ENCODE measurements around the gene TGM3. TPM values are rescaled to one million over a fixed set of nuclear protein-coding genes. Genes with fewer than 3 reads are reported as not detected.

TGM3 gene
- total and polyA plus RNA-seq, 4 donors: 0.41 to 1.5 (median 0.52) TPM

DNA sequence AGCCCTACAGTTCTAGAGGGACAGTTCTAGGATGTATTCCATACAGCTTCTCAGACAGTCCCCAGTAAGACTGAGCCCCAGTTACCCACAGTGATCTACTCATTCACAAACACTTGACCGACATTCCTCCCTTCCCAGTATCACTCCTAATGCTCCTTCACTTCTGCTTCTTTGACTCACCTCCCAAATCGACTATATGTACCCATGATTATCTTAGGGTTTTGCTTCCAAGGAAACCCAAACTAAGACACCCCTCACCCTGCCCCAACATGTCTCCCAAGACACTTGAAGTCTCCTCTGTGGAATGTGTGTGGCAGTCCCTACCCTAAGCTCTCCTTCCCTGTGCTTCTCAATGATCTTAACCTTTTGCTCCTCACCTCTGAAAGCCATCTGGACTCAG lies 61.3 kb downstream of the TGM3 start:
- H3K9me3 ChIP-seq (ENCODE audit: control insufficient read depth in 4 of 4, insufficient read depth in 3 of 4, low read length in 3 of 4): peaks cover 0 to 3% (median under 1%) of the 10 kb centered on the region in 4 donors
- no peak overlapping the region for H3K4me3 ChIP-seq
- no peak overlapping the region for H3K27ac ChIP-seq (ENCODE audit: low read depth in 1 of 2, low read length in 1 of 2)
- H3K9ac ChIP-seq (ENCODE audit: insufficient read depth in 1 of 2, low read length in 2 of 2): no peak overlapping the region
- ATAC-seq (ENCODE audit: insufficient read depth, low FRiP score): no peak
- no peaks in the 10 kb centered on the region for H3K4me1 ChIP-seq (ENCODE audit: control insufficient read depth in 5 of 5, insufficient read depth in 5 of 5, low read length in 5 of 5)
- DNase-seq: no peak
- peaks cover 0 to 5% (median 0%) of the 10 kb centered on the region in 3 donors for H3K27me3 ChIP-seq (ENCODE audit: control insufficient read depth in 3 of 3, insufficient read depth in 3 of 3, low read length in 2 of 3)
- H3K36me3 ChIP-seq (ENCODE audit: control insufficient read depth in 4 of 4, insufficient read depth in 4 of 4, low read length in 4 of 4): no peaks in the 10 kb centered on the region
- WGBS, 2 donors: 50 to 87% methylated on average over 2 of the region's 2 CpGs
- TF ChIP-seq, protein P1, sequence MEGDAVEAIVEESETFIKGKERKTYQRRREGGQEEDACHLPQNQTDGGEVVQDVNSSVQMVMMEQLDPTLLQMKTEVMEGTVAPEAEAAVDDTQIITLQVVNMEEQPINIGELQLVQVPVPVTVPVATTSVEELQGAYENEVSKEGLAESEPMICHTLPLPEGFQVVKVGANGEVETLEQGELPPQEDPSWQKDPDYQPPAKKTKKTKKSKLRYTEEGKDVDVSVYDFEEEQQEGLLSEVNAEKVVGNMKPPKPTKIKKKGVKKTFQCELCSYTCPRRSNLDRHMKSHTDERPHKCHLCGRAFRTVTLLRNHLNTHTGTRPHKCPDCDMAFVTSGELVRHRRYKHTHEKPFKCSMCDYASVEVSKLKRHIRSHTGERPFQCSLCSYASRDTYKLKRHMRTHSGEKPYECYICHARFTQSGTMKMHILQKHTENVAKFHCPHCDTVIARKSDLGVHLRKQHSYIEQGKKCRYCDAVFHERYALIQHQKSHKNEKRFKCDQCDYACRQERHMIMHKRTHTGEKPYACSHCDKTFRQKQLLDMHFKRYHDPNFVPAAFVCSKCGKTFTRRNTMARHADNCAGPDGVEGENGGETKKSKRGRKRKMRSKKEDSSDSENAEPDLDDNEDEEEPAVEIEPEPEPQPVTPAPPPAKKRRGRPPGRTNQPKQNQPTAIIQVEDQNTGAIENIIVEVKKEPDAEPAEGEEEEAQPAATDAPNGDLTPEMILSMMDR (IDR thresholded peaks at IDR 0.05; ENCODE audit: control extremely low read depth, extremely low read depth): no peak

DNA sequence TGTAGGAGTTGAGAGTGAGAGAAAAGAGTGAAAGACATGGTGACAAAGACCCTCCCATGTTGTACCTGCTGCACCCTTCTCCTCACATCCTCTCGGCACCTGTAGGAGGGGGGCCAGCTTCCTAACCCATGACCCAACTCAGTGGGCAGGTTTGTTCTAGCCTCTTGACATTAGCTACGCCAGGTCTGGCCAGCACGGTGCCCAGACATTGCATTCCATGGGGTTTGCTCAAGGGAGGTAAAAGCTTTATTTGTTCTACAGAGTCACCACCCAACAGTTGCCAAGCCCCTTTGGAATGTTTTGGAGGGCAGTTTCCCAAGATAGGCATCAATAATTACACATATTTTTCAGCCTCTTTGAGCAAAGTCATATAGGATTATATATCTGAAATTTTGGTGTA lies 62.2 kb downstream of the TGM3 start:
- Histone ChIP-seq H3K27me3 (ENCODE audit: control insufficient read depth in 3 of 3, insufficient read depth in 3 of 3, low read length in 2 of 3) (peaks cover 0 to 5% (median 0%) of the 10 kb centered on the region in 3 donors), H3K4me3 (no peak overlapping the region), H3K27ac (ENCODE audit: low read depth in 1 of 2, low read length in 1 of 2) (no peak overlapping the region), H3K36me3 (ENCODE audit: control insufficient read depth in 4 of 4, insufficient read depth in 4 of 4, low read length in 4 of 4) (no peaks in the 10 kb centered on the region), H3K4me1 (ENCODE audit: control insufficient read depth in 5 of 5, insufficient read depth in 5 of 5, low read length in 5 of 5) (no peaks in the 10 kb centered on the region), H3K9me3 (ENCODE audit: control insufficient read depth in 4 of 4, insufficient read depth in 3 of 4, low read length in 3 of 4) (peaks cover 0 to 3% (median 2%) of the 10 kb centered on the region in 4 donors), H3K9ac (ENCODE audit: insufficient read depth in 1 of 2, low read length in 2 of 2) (no peak overlapping the region)
- 82 to 89% methylated on average over 3 of the region's 3 CpGs for WGBS, 2 donors
- no peak for ATAC-seq (ENCODE audit: insufficient read depth, low FRiP score)
- TF ChIP-seq, protein P1 (IDR thresholded peaks at IDR 0.05; ENCODE audit: control extremely low read depth, extremely low read depth): no peak
- no peak for DNase-seq

DNA sequence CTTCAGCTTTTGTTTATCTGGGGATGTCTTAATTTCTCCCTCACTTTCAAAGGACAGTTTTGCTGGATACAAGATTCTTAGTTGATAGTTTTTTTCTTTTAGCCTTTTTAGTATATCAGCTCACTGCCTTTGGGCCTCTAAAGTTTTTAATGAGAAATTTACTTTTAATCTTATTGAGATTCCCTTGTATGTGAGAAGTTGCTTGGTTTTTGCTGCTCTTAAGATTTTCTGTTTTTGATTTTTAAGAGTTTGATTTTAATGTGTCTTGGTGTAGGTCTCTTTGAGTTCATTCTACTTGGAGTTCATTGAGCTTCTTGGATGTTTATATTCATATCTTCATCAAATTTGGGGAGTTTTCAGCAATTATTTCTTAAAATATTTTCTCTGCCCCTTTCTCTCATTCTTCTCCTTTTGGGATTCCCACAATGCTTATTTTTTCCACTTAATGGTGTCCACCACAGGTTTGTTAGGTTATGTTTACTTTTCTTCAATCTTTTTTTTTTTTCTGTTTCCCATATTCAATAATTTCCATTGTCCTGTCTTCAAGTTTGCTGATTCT lies 65.3 kb downstream of the TGM3 start:
- Histone ChIP-seq H3K4me3 (no peak overlapping the region), H3K9me3 (ENCODE audit: control insufficient read depth in 4 of 4, insufficient read depth in 3 of 4, low read length in 3 of 4) (peaks cover 0 to 3% (median 2%) of the 10 kb centered on the region in 4 donors), H3K27ac (ENCODE audit: low read depth in 1 of 2, low read length in 1 of 2) (no peak overlapping the region), H3K4me1 (ENCODE audit: control insufficient read depth in 5 of 5, insufficient read depth in 5 of 5, low read length in 5 of 5) (no peaks in the 10 kb centered on the region), H3K36me3 (ENCODE audit: control insufficient read depth in 4 of 4, insufficient read depth in 4 of 4, low read length in 4 of 4) (no peaks in the 10 kb centered on the region), H3K9ac (ENCODE audit: insufficient read depth in 1 of 2, low read length in 2 of 2) (no peak overlapping the region), H3K27me3 (ENCODE audit: control insufficient read depth in 3 of 3, insufficient read depth in 3 of 3, low read length in 2 of 3) (no peaks in the 10 kb centered on the region)
- TF ChIP-seq, protein P1 (IDR thresholded peaks at IDR 0.05; ENCODE audit: control extremely low read depth, extremely low read depth): no peak
- ATAC-seq (ENCODE audit: insufficient read depth, low FRiP score) (no peak), DNase-seq (no peak)

DNA sequence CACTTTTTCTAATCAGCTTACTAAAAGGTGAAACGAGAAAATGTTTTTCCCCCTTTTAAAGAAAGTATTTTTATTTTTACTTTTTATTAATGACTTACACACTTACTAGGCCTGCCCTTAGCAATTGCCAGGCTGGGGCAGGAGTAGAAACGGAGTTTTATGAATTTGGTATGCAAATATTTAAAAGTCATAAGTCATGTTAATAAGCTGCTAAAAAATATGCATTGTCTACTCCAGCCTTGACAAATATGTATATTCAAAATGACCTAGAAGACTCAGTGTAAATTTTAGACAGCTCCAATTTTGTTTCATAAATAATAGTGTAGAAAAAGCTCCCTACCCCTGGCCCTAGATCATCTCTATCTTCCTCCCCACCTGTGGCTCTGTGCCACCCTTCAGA lies 67.4 kb downstream of the TGM3 start:
- Histone ChIP-seq H3K27me3 (ENCODE audit: control insufficient read depth in 3 of 3, insufficient read depth in 3 of 3, low read length in 2 of 3) (no peaks in the 10 kb centered on the region), H3K4me1 (ENCODE audit: control insufficient read depth in 5 of 5, insufficient read depth in 5 of 5, low read length in 5 of 5) (no peaks in the 10 kb centered on the region), H3K27ac (ENCODE audit: low read depth in 1 of 2, low read length in 1 of 2) (no peak overlapping the region), H3K36me3 (ENCODE audit: control insufficient read depth in 4 of 4, insufficient read depth in 4 of 4, low read length in 4 of 4) (no peaks in the 10 kb centered on the region), H3K9ac (ENCODE audit: insufficient read depth in 1 of 2, low read length in 2 of 2) (no peak overlapping the region), H3K4me3 (no peak overlapping the region), H3K9me3 (ENCODE audit: control insufficient read depth in 4 of 4, insufficient read depth in 3 of 4, low read length in 3 of 4) (peaks cover 0 to 3% (median 2%) of the 10 kb centered on the region in 4 donors)
- WGBS, 2 donors: 84 to 96% methylated on average over 2 of the region's 2 CpGs
- DNase-seq: no peak
- ATAC-seq (ENCODE audit: insufficient read depth, low FRiP score): no peak
- TF ChIP-seq, protein P1 (IDR thresholded peaks at IDR 0.05; ENCODE audit: control extremely low read depth, extremely low read depth): no peak
